GM12875 (cell line): Measurements from ENCODE around the gene PHF2.

Experiments used
- H3K4me3 ChIP-seq: one replicate; pipeline ENCODE4 v1.5.1; 2011; ENCODE audit warnings: low read depth, low read length, control low read depth
- TF ChIP-seq, protein P1 (sequence below): IDR thresholded peaks from 2 replicates; pipeline ENCODE4 v1.5.1; 2011; ENCODE audit warnings: low read depth, mild to moderate bottlenecking, control low read depth, inconsistent platforms, low read length, moderate library complexity, borderline replicate concordance; ENCODE audit not compliant: insufficient read depth

PHF2 gene

DNA sequence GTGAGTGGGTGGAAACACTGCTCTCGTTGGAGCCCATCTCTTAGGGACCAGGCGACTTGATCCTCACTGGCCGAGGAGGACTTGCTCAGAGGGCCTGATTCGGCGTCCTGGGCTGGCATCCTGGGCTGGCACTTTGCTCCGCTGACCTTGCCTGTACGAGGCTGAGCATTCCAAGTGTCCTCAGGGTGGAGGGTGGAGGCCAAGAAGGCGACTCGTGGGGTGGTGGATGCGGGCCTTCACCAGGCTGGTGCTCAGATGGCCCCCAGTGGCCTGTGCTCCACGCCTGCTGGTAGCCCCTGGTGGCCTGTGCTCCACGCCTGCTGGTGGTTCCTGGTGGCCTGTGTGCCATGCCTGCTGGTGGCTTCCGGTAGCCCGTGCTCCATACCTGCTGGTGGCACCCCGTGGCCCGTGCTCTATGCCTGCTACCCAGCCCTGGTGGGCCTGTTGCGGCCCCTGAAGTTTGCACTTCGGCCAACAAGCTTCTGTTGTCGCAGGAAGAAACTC, 42.9 kb downstream of the PHF2 start:
- no peak overlapping the region for H3K4me3 ChIP-seq
- TF ChIP-seq, protein P1, sequence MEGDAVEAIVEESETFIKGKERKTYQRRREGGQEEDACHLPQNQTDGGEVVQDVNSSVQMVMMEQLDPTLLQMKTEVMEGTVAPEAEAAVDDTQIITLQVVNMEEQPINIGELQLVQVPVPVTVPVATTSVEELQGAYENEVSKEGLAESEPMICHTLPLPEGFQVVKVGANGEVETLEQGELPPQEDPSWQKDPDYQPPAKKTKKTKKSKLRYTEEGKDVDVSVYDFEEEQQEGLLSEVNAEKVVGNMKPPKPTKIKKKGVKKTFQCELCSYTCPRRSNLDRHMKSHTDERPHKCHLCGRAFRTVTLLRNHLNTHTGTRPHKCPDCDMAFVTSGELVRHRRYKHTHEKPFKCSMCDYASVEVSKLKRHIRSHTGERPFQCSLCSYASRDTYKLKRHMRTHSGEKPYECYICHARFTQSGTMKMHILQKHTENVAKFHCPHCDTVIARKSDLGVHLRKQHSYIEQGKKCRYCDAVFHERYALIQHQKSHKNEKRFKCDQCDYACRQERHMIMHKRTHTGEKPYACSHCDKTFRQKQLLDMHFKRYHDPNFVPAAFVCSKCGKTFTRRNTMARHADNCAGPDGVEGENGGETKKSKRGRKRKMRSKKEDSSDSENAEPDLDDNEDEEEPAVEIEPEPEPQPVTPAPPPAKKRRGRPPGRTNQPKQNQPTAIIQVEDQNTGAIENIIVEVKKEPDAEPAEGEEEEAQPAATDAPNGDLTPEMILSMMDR: no peak

DNA sequence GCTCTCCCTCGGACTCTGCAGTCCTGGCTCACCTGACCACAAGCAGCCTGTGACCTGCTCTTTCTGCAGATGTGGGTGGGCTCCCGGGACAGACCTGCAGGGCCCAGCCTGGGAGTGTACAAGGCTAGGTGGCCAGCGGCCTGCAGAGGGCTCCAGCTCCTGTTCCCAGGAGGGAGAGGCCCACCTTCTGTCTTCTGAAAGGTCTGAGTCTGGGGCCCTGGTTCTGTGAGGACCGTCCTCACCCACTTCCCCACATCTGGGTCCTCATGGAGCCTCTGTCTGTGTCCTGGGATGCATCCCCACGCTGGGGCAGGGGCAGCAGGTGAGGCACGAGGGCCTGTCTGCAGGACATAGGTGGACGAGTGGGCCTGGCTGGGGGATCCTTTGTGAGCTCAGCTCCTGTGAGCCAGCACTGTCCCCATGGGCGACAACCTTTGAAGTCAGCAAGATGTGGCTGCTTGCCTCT, 43.7 kb downstream of the PHF2 start:
- no peak overlapping the region for H3K4me3 ChIP-seq
- TF ChIP-seq, protein P1: no peak

DNA sequence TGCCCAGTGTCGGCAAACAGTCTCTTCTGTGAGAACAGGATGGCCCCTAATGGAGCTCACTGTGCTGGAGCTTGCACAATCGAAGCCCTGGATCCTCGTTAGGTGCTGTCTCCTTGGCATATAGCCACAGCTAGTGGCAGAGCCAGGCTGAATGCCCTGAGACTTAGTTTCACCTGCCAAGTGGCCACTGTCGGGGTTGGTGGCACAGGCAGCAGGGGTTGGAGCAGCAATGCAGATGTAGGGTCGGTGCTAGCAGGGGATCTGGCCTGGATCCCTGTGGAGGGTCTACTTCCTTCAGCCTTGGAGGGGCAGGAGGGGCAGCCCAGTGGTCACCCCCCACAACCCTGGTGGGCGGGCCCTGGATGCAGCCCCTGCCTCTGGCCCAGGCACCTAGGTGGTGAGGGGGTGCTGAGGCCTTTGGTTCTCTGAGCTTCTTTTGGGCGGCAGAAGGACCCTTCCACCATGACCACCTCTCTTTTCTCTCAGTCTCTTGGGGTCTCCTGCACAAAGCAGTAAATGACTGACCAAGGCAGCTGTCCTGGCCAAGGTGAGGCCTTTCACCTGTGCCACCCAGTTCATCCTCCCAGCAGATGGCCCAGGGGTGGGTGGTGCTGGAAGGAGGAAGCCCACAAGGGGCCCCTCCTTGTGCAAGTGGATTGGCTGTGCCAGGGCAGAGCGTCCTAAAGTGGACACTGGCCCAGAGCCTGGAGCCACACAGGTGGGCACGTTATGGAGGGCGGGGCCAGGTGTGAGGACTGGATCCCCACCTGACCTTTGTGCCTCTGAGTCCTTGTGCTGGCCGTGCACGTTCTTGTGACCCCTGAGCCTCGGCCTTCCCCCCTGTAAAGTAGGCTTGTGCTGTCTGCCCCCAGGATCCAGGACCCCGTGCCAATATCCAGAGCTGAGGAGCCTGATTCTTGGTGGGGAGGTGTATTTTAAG, 44.8 kb downstream of the PHF2 start:
- TF ChIP-seq, protein P1: no peak

DNA sequence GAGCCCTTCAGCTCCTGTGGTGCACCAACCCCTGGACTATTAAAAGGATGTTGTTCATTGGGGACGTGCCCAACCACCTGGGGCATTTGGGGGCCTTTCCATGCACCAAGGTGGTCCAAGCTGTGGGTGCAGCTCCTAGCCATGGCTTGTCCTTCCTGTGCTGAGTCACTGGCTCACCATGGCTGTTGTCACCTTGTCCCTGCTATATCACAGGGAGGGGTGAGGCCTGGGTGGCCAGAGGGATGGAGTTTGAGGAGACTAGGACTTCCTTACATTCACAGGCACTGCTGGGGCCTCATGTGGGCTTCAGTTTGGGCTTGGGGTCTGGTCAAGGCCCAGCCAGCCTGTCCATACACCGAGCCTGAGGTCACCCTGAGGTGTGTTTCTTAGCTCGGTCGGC, 45.5 kb downstream of the PHF2 start:
- H3K4me3 ChIP-seq: no peak overlapping the region
- TF ChIP-seq, protein P1: no peak

More for the DNA sequence above, 44.8 kb downstream of the PHF2 start:
- H3K4me3 ChIP-seq: no peak overlapping the region

DNA sequence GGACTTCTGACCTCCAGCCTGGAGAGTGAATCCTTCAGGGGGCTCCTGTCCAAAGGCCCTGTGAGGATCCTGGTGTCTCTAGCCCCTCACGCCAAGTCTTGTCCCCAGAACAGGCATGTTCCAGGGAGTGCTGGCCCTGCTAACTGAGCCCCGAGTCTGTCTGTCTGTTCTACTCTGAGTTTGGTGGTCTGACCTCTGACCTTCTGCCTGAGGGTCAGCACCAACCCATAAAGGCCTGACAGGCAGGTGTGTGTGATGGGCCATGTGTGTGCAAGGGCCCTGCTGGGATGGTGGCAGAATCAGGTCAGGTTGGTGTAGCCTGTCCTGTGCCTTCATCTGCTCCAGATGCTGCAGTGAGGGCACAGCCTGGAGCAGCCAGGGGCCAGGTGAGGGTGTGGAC, 46.3 kb downstream of the PHF2 start:
- TF ChIP-seq, protein P1: no peak

DNA sequence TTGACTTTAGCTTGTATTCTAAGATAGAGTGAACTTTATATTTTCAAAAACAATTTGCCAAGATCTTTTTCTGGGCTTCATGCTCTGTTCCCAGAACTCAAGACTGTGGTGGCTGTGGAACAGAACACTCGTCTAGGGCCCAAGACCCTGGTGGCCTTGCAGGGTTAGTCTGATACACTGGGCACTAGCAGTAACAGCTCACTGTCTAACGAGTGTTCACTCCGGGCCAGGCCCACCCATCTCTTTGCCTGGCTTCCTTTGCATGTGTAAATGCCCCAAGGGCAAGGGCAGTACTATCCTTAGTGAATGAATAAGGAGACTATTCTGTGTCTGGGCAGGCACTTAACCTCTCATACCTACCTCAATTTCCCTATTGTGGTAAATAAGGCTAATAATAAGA, 47.4 kb downstream of the PHF2 start:
- no peak overlapping the region for H3K4me3 ChIP-seq
- TF ChIP-seq, protein P1: no peak

More for the DNA sequence above, 46.3 kb downstream of the PHF2 start:
- no peak overlapping the region for H3K4me3 ChIP-seq
